ENCODE data around the gene TARS3.
"Not testable (repeated sequence)": the region's sequence is repeated elsewhere in the genome, so short reads cannot be mapped to it uniquely, and the experiment has no call there.

Gene TARS3

DNA sequence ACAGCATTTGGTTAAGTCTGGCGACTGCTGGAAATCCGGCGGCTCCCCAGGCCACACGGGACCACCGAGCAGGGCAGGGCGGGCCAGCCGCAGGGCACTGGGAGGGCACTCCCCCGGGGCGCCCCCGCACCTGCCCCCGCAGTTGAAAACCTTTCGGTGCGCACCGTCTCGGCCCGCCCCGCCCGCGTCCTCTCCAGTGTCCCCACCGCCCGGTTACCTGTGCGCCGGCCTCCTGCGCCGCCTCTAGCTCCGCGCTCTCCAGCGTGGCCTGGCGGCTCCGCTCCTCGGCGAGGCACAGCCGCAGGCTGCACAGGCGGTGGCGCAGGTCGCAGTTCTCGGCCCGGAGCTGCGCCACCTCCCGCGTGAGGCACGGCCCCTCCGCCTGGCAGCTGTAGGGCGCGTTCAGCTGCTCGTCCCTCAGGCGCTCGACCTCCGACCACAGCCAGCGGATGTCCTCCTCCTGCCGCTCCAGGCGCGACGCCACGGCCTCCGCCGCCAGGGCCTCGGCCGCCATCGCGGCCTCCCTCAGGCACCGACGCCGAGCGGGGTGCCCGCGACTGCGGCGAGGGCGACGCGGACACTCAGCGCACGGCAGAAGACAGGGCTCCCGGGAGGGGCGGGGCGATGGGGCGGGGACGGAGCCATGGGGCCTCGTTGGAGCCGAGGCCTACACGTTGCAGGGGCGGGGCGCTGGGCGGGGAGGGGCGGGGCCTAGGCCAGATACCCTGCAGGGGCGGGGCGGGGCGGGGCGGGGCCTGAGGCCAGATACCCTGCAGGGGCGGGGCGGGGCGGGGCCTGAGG, at the start of gene TARS3:
Gene TARS3 (minus strand): TSS at position 600 of the 801 bp plus-strand sequence. CDS start 86 bp downstream, at position 514.
- DNase-seq (ENCODE audit: low spot score in 2 of 2) (peak; percentile 89), ATAC-seq (peak; percentile 94)
- Mint-ChIP-seq H3K9me3 (no peaks in the 10 kb centered on the region), H3K4me1 (peaks cover 30% of the 10 kb centered on the region), H3K4me3 (peak within 1 kb of the TSS; percentile 75), H3K27ac (peak within 1 kb of the TSS; percentile 70), H3K36me3 (peaks cover 47% of the 10 kb centered on the region)

DNA sequence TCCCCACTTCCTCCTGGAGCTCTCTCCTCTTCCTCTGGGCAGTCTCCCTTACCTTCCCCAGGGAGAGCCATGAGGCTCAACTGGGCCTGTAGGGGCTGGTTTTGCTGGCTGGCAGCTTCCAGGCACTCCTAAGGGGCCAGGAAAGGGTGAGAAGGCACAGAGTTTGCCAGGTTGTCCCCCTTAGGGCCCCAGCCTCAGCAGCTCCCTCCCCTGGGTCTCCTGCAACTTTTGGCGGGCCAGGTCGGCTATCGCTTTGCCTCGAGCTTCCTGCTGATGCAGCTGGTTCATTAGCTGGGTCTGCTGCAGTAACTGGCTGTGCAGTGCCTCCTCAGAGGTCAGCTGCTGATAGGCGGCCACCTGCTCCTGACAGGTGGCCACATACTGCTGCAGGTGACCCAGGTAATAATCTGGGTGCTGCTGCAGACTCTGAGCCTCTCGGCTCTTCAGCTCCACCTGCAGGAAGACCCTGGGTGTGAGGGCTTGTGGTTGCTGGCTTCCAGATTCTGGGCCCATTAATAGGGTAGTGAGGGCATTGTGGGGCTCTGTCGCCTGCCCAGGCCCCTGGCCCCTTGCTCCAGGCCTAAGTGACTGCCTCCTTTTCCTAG, 49.3 kb upstream of the TARS3 start:
- Mint-ChIP-seq H3K27ac (peak overlapping the region; percentile 33), H3K9me3 (no peaks in the 10 kb centered on the region), H3K4me3 (no peak overlapping the region), H3K36me3 (no peaks in the 10 kb centered on the region), H3K4me1 (peaks cover 4% of the 10 kb centered on the region)
- no peak for DNase-seq (ENCODE audit: low spot score in 2 of 2)
- ATAC-seq, result no peak

DNA sequence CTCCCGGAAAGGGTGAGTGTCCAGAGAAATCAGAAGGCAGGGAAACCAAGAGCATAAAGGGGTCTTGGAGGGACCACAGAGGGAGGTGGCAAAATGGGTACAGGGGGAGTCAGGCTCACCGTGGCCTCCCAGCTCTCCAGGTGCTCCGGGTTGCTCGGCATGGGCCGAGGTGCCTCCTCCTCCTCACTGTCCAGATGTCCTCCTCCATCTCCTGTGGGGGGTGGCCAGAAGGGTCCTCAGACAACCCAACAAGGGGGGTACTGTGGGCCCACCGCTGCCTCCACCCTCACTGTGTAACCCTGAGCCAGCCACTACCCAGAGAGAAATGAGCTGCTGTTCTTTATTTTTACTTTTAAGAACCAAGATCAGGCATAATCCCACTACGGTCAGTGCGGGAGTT, 48.6 kb upstream of the TARS3 start:
- H3K9me3 Mint-ChIP-seq, result no peaks in the 10 kb centered on the region
- H3K27ac Mint-ChIP-seq, result peak overlapping the region; percentile 33
- DNase-seq (ENCODE audit: low spot score in 2 of 2), result no peak
- no peaks in the 10 kb centered on the region for H3K36me3 Mint-ChIP-seq
- H3K4me3 Mint-ChIP-seq, result no peak overlapping the region
- ATAC-seq, result no peak
- peaks cover 4% of the 10 kb centered on the region for H3K4me1 Mint-ChIP-seq

DNA sequence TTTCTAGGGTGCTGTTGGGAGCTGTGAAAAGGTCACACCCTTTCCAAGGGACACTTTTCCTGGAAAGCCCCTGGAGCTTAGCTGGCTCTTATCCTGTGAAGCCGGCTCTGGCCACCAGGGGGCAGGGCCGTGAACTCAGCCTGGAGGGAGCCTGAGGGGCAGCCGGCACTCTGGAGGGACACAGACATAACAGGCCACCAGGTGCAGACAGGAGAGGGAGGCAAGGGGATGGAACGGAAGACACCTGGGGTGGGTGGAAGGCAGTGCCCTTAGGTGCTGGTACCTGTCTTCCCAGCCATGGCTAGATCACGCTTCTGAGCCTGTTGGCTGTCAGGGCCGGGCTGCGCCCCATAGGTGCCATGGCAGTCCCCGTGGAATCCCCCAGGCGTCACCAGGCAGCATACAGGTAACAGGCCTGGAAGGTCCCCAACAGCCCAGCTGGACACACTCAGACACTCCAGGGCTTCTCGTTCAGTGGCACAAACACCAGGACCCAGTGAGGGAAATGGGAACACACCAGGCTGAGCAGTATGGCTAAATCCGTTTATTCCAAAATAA, 42.9 kb upstream of the TARS3 start:
- ATAC-seq, result peak; percentile 39
- not testable (repeated sequence) for H3K4me1 Mint-ChIP-seq

DNA sequence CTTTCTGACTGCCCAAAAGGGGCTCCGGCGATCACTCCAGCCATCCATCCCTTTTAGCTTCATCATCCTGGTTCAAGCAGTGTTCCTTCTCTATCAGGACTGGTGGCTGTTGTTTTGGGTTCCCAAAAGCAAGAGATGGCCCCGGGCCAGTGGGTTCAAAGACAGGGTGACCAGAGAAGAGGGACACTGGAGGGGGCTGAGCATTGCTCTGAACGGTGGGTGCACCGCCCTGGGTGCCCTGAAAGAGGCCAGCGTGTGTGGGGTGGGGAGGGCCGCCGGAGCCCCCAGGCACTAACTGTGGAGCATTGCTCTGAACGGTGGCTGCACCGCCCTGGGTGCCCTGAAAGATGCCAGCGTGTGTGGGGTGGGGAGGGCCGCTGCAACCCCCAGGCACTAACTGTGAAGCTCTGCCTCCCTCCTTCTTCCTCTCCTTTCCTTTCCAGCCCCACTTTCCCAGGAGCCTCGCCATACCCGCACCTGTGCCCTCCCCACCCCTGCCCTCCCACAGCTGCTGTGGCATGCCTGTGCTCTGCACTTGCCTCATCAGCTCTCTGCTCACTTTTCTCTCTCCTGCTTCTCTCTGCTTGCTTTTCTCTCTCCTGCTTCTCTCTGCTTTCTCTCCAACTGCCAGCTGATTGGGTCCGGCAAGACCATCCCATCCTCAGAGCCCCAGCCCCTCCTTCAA, 41.6 kb upstream of the TARS3 start:
- ATAC-seq (no peak), DNase-seq (ENCODE audit: low spot score in 2 of 2) (no peak)
- Mint-ChIP-seq H3K27ac (no peak overlapping the region), H3K36me3 (no peaks in the 10 kb centered on the region), H3K4me1 (peaks cover 6% of the 10 kb centered on the region), H3K4me3 (no peak overlapping the region), H3K9me3 (no peaks in the 10 kb centered on the region)

More for the DNA sequence above, 42.9 kb upstream of the TARS3 start:
- not testable (repeated sequence) for H3K9me3 Mint-ChIP-seq; H3K4me3 Mint-ChIP-seq; DNase-seq (ENCODE audit: low spot score in 2 of 2); H3K36me3 Mint-ChIP-seq; H3K27ac Mint-ChIP-seq

DNA sequence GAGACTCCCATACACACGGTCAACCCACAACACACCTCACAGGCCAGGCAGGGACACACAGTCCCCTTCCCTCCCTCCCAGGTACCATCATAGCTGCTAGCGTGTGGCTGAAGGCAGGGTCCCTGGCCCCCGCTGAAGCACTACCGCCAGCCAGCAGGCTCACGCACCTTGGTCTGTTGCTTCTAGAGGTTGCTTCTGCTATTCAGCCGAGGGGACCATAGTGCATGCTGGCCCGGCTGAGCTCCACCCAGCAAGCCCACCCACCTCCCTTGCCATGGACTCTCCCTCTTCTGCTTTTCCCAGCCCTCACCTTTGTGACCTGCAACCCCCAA, 41.0 kb upstream of the TARS3 start:
- not testable (repeated sequence) for H3K9me3 Mint-ChIP-seq; H3K36me3 Mint-ChIP-seq; ATAC-seq; H3K4me3 Mint-ChIP-seq; H3K4me1 Mint-ChIP-seq; H3K27ac Mint-ChIP-seq; DNase-seq (ENCODE audit: low spot score in 2 of 2)

DNA sequence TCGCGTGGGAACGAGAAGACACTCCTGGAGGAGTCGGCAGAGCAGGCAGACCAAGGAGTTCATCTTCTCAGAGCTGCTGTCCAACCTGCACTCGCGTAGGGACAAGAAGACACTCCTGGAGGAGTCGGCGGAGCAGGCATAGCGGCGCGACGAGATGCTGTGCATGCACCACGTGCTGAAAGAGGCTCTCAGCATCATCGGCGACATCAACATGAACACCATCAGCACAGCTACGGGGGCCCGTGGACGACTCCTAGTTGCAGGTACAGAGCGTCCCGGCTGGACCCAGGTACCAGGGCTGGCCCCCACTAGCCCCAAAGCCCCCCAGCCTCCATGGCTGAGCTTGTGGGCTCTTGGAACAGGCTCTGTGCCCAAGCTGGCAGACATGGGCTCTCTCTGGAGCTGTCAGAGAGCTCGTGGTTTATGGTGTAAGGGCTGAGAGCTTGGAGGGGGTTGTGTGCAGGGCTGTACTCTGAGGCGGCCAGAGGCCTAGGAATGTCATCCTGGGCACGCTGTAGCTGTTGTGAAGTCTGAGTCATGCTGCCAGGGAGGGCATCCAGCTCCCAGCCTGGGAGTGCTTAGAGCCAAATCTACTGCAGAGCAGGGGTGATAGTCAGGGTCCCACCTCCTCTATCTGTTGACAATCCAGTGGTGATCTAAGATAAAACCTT, 40.5 kb upstream of the TARS3 start:
- not testable (repeated sequence) for H3K4me3 Mint-ChIP-seq; H3K9me3 Mint-ChIP-seq; DNase-seq (ENCODE audit: low spot score in 2 of 2); H3K36me3 Mint-ChIP-seq; H3K4me1 Mint-ChIP-seq; ATAC-seq; H3K27ac Mint-ChIP-seq

DNA sequence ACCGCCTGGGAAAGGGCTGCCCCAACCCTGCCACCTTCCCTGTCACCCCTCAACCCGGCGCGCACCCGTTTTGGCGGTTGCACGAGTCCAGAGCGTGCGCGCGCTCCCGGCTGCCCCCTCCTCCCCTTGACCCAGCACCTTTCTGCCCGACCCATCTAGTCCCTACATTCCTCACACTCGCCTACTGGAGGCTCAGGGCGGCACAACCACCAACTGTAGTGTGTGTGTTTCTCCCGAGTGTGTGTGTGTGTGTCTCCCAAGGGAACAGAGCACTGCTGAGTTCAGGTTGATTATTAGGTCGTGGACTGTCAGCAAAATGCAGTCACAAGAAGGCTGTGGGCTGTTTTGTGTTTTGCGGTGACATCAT, 22.4 kb upstream of the TARS3 start:
- not testable (repeated sequence) for DNase-seq (ENCODE audit: low spot score in 2 of 2); H3K36me3 Mint-ChIP-seq; H3K9me3 Mint-ChIP-seq
- Mint-ChIP-seq H3K4me3 (peak overlapping the region; percentile 76), H3K4me1 (peaks cover 15% of the 10 kb centered on the region), H3K27ac (peak overlapping the region; percentile 86)
- peak; percentile 25 for ATAC-seq

DNA sequence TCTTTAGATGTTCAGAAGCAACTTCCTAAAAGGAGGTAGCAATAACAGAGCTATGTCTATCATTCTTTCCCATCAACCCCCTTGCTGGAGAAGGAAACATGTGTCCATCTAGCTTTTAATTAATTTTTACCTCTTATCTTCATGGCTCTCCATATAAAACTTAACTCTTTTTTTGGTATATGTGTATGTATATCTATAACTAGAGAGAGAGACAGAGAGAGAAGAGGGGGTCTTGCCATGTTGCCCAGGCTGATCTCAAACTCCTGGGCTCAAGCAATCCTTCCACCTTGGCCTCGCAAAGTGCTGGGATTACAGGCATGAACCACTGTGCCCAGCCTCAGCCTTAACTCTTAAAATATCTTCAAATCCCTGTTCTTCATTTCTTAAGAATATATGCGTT, 10.6 kb upstream of the TARS3 start:
- not testable (repeated sequence) for H3K4me3 Mint-ChIP-seq; H3K36me3 Mint-ChIP-seq; H3K4me1 Mint-ChIP-seq; H3K9me3 Mint-ChIP-seq; H3K27ac Mint-ChIP-seq; ATAC-seq; DNase-seq (ENCODE audit: low spot score in 2 of 2)

DNA sequence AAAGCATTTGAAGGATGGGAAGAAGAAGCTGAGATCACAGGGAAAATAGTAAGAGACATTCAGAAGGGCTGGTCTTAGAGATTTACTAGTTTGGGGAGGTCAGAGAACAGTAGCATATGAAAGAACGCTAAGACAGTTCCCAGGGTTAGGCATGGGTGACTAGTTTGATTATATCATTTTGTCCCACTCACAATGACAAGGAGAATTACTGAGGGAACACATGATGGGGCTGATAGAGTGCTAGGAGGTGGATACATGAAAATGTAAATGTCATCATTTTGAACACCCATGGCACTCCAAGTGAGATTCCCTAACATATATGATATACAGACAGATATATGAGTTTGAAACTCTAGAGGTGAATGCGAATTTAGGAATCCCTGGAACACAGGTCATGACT, 9.3 kb upstream of the TARS3 start:
- no peak overlapping the region for H3K4me3 Mint-ChIP-seq
- H3K27ac Mint-ChIP-seq, result no peak overlapping the region
- H3K36me3 Mint-ChIP-seq, result no peaks in the 10 kb centered on the region
- H3K4me1 Mint-ChIP-seq, result no peaks in the 10 kb centered on the region
- H3K9me3 Mint-ChIP-seq, result no peaks in the 10 kb centered on the region
- DNase-seq (ENCODE audit: low spot score in 2 of 2) (no peak), ATAC-seq (no peak)

DNA sequence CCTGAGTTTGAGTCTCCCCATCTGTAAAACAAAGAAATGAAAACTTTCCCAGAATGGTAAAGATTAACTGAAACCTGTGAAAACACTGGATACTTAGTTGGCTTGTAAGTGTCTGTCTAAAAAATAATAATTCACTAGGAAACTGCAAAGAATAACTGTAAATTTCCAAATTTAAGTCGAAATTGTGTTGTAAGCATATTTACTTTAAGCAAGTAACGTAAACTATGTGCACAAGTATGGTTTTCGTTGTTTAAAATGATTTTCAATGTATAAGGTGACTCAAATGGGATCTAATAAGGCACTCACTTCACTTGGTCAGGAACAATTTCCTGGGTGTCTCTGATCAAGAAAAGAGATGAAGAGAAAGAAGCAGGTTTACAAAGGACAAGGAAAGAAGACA, 8.5 kb upstream of the TARS3 start:
- Mint-ChIP-seq H3K27ac (no peak overlapping the region), H3K4me1 (no peaks in the 10 kb centered on the region), H3K36me3 (no peaks in the 10 kb centered on the region), H3K9me3 (no peaks in the 10 kb centered on the region), H3K4me3 (no peak overlapping the region)
- DNase-seq (ENCODE audit: low spot score in 2 of 2) (no peak), ATAC-seq (no peak)

DNA sequence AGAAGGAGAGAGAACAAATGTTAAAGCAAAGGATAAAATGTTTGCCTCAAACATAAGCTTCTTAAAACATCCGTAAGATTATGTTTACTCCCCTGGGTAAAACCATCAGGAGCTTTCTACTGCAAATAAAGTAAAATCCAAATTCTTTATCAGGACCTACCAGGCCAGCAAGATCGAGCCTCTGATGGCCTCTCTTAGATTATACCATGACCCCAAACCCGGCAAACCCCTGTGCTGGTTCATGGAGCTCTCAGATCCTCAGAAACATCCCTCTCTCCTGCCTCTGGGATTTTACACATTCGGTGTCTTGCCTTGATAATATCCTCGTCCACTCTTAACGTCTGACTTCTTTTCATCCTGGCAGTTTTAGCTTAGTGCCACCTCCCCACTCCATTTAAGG, 7.5 kb upstream of the TARS3 start:
- no peaks in the 10 kb centered on the region for H3K4me1 Mint-ChIP-seq
- no peak overlapping the region for H3K4me3 Mint-ChIP-seq
- no peaks in the 10 kb centered on the region for H3K9me3 Mint-ChIP-seq
- no peak overlapping the region for H3K27ac Mint-ChIP-seq
- no peak for ATAC-seq
- no peak for DNase-seq (ENCODE audit: low spot score in 2 of 2)
- H3K36me3 Mint-ChIP-seq, result no peaks in the 10 kb centered on the region

DNA sequence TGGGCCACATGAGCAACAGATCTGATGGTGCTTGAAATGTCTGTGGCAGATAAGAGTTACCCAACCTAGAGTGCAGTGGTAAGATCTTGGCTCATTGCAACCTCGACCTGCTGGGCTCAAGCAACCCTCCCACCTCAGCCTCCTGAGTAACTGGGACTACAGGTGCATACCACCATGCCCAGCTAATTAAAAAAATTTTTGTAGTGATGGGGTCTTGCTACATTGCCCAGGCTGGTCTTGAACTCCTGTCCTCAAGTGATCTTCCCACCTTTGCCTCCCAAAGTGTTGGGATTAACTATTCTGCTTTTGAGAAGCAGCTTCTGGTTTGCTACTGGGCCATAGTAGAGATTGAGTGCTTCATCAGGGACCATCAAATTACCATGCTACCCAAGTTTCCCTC, 2.9 kb upstream of the TARS3 start:
- Mint-ChIP-seq H3K36me3 (peaks cover 16% of the 10 kb centered on the region), H3K4me1 (peaks cover 16% of the 10 kb centered on the region), H3K27ac (no peak overlapping the region), H3K4me3 (no peak overlapping the region), H3K9me3 (no peaks in the 10 kb centered on the region)
- no peak for DNase-seq (ENCODE audit: low spot score in 2 of 2)
- ATAC-seq, result no peak

DNA sequence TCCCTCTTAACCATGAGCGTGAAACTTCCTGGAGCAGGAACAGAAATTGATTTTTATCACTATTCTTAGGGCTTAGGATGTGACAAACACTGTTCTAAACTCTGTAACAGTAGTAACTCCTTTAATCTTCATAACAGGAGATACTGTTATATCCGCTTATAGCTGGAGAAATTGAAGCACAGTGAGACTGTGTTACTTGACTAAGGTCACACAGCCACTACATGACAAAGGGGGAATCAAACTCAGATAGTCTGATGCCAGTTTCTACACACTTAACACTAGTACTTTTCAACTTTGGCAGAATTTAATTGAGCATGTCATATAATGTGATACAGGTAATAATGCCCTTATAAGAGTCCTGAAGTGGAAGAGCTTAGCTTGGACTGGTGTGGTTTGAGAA, 800 bp upstream of the TARS3 start:
- Mint-ChIP-seq H3K36me3 (peaks cover 37% of the 10 kb centered on the region), H3K27ac (no peak overlapping the region), H3K9me3 (no peaks in the 10 kb centered on the region), H3K4me3 (peak overlapping the region; percentile 75), H3K4me1 (peaks cover 30% of the 10 kb centered on the region)
- DNase-seq (ENCODE audit: low spot score in 2 of 2) (no peak), ATAC-seq (no peak)

DNA sequence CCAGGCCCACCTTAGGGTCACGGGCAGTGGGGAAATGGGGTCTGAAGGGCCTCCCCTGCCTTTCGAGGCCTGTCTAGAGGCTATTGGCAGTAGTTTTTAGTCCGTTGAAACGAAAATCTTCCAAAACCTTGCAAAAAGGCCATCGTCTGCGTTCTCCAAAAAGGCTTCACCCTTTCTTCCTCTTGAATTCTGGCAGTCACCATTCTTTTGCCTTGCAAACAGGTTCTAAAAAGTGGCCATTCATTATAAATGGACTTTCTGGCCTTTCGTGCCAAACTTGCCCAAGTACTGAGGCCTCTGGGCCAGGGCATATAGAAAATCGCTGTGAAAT, 367 bp upstream of the TARS3 start:
- ATAC-seq (no peak), DNase-seq (ENCODE audit: low spot score in 2 of 2) (no peak)
- peak overlapping the region; percentile 75 for H3K4me3 Mint-ChIP-seq
- H3K27ac Mint-ChIP-seq, result no peak overlapping the region
- peaks cover 30% of the 10 kb centered on the region for H3K4me1 Mint-ChIP-seq
- H3K36me3 Mint-ChIP-seq, result peaks cover 42% of the 10 kb centered on the region
- H3K9me3 Mint-ChIP-seq, result no peaks in the 10 kb centered on the region
